Gastrocnemius medialis (tissue), 4 donors: Measurements from ENCODE around the gene ZNF25.

Experiments
- CTCF ChIP-seq, 5 experiments: fragments of 450-650 bp in 3 of 5; fragments of 200-600 bp in 2 of 5; sonication (generic) in 2 of 5; IDR thresholded peaks in 4 of 5; conservative IDR thresholded peaks in 1 of 5; 1 replicate in 4 of 5; 2 replicates in 1 of 5; pipeline ENCODE4 v1.5.1; 2016 to 2019; ENCODE audit warnings: antibody characterized with exemption in 5 of 5, mild to moderate bottlenecking in 3 of 5, moderate library complexity in 3 of 5
- POLR2A ChIP-seq, 2 donors: fragments of 450-650 bp; IDR thresholded peaks; one replicate each; pipeline ENCODE4 v1.6.1; 2017; ENCODE audit warnings: antibody characterized with exemption in 2 of 2, mild to moderate bottlenecking in 2 of 2, moderate library complexity in 2 of 2

DNA sequence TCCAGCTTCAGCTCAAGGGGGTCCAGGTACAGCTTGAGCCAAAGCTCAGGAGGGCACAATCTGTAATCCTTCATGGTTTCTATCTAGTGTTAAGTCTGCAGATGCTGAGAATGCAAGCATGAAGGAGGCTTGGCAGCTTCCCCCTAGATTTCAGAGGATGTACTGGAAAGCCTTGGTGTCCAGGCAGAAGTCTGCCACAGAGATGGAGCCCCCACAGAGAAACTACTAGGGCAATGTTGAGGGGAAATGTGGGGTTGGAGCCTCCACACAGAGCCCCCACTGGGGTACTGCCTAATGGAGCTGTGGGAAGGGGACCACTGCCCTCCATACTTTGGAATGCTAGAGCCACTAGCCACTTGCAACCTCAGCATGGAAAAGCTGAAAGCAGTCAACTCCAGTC, 11.4 kb downstream of the ZNF25 start:
- no peak for TF ChIP-seq CTCF (IDR thresholded peaks at IDR 0.05 in 4 of 5, conservative IDR thresholded peaks at IDR 0.05 in 1 of 5)
- TF ChIP-seq POLR2A (IDR thresholded peaks at IDR 0.05) = no peak
